H1 (cell line): Measurements from ENCODE around the gene DECR2.

Source experiments
- ASH2L ChIP-seq: fragments of 200-600, 300-600 bp; sonication (generic); IDR thresholded peaks from one replicate; pipeline ENCODE4 v1.7.1; 2017; ENCODE audit warnings: low read length
- CHD1 ChIP-seq: IDR thresholded peaks from 2 replicates; pipeline ENCODE4 v1.6.1; 2012; ENCODE audit warnings: low read depth, low read length, improper control_type of control experiment
- CHD2 ChIP-seq: IDR thresholded peaks from 2 replicates; pipeline ENCODE4 v1.6.1; 2012; ENCODE audit warnings: low read length, improper control_type of control experiment
- GABPA ChIP-seq: IDR thresholded peaks from 2 replicates; pipeline ENCODE4 v1.6.1; 2011; ENCODE audit warnings: mild to moderate bottlenecking, low read length, moderate library complexity, borderline replicate concordance; ENCODE audit not compliant: insufficient read depth
- HDAC2 ChIP-seq, 2 experiments: fragments of 300-600 bp in 1 of 2; sonication (generic) in 1 of 2; IDR thresholded peaks; 2 replicates each; pipeline ENCODE4 v1.6.1; 2011 to 2012; ENCODE audit warnings: low read depth in 2 of 2, low read length in 2 of 2, mild to moderate bottlenecking in 2 of 2, moderate library complexity in 2 of 2, borderline replicate concordance in 1 of 2, inconsistent platforms in 1 of 2
- JUND ChIP-seq: IDR thresholded peaks from 2 replicates; pipeline ENCODE4 v1.6.1; 2011; ENCODE audit warnings: mild to moderate bottlenecking, improper control_type of control experiment, low read length
- POLR2A ChIP-seq, 2 experiments: IDR thresholded peaks; 1 replicate in 1 of 2; 2 replicates in 1 of 2; pipeline ENCODE4 v1.6.1; 2011; ENCODE audit warnings: low read depth in 2 of 2, low read length in 2 of 2, mild to moderate bottlenecking in 2 of 2; ENCODE audit errors: control extremely low read depth in 1 of 2
- SIN3A ChIP-seq, 2 experiments: IDR thresholded peaks in 1 of 2; conservative IDR thresholded peaks in 1 of 2; 2 replicates each; pipeline ENCODE4 v1.6.1; 2011 to 2012; ENCODE audit warnings: low read length in 2 of 2, improper control_type of control experiment in 1 of 2, low read depth in 1 of 2, mild to moderate bottlenecking in 1 of 2
- TF ChIP-seq, protein P1 (sequence below), 3 experiments: IDR thresholded peaks; 1 replicate in 2 of 3; 2 replicates in 1 of 3; pipeline versions ENCODE4 v1.5.1 to v1.6.1; 2011; ENCODE audit warnings: low read length in 3 of 3, mild to moderate bottlenecking in 3 of 3, inconsistent platforms in 2 of 3, low read depth in 1 of 3, moderate library complexity in 1 of 3; ENCODE audit not compliant: insufficient read depth in 1 of 3; ENCODE audit errors: control extremely low read depth in 1 of 3
- TF ChIP-seq, protein P2 (sequence below): IDR thresholded peaks from 2 replicates; pipeline ENCODE4 v1.6.1; 2012; ENCODE audit warnings: inconsistent platforms

DNA sequence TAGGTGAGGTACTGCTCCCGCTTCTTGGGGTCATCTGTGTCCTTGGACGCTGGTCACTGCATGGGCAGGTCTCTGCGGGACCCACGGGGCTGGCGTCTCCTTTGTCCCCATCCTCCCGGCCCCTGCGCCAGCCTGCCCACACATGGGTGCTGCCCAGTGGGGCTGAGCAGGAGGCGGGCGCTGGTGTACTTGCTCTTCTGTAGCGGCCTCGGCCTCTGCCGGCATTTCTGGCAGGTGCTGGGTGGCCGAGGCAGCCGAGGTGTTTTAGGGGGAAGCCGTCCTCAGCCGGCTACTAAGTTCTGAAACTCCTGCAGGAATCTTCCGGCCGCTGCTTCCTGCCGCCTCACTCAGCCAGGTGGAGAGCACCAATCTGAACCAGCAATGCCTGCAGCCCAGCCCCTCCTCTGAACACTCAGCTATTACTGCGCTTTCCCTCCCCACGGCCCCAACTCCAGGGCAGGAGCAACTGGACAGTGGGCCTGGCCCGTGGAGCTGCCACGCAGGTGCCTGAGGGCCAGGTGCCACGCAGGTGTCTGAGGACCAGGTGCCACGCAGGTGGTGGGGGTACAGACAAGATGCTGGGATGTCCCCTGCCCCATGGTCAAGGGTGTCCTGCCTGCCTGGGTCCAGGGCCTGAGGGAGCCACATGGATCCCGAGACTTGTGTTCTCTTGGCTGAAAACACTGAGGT, 10.0 kb downstream of the DECR2 start:
- TF ChIP-seq, protein P1, sequence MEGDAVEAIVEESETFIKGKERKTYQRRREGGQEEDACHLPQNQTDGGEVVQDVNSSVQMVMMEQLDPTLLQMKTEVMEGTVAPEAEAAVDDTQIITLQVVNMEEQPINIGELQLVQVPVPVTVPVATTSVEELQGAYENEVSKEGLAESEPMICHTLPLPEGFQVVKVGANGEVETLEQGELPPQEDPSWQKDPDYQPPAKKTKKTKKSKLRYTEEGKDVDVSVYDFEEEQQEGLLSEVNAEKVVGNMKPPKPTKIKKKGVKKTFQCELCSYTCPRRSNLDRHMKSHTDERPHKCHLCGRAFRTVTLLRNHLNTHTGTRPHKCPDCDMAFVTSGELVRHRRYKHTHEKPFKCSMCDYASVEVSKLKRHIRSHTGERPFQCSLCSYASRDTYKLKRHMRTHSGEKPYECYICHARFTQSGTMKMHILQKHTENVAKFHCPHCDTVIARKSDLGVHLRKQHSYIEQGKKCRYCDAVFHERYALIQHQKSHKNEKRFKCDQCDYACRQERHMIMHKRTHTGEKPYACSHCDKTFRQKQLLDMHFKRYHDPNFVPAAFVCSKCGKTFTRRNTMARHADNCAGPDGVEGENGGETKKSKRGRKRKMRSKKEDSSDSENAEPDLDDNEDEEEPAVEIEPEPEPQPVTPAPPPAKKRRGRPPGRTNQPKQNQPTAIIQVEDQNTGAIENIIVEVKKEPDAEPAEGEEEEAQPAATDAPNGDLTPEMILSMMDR (IDR thresholded peaks at IDR 0.05; ENCODE audit: control extremely low read depth in 1 of 3, insufficient read depth in 1 of 3, low read depth in 1 of 3, low read length in 3 of 3), result no peak
- no peak for TF ChIP-seq POLR2A (IDR thresholded peaks at IDR 0.05; ENCODE audit: control extremely low read depth in 1 of 2, low read depth in 2 of 2, low read length in 2 of 2)
- TF ChIP-seq CHD2, result no peak
- no peak for TF ChIP-seq JUND
- TF ChIP-seq, protein P2, sequence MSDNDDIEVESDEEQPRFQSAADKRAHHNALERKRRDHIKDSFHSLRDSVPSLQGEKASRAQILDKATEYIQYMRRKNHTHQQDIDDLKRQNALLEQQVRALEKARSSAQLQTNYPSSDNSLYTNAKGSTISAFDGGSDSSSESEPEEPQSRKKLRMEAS, result no peak
- no peak for TF ChIP-seq ASH2L
- TF ChIP-seq CHD1, result no peak
- TF ChIP-seq GABPA, result no peak
- no peak for TF ChIP-seq HDAC2 (IDR thresholded peaks at IDR 0.05; ENCODE audit: borderline replicate concordance in 1 of 2, low read depth in 2 of 2, low read length in 2 of 2)
- no peak for TF ChIP-seq SIN3A (conservative IDR thresholded peaks at IDR 0.05 in 1 of 2, IDR thresholded peaks at IDR 0.05 in 1 of 2; ENCODE audit: low read depth in 1 of 2, low read length in 2 of 2)
